GM12878 (cell line): ENCODE measurements around the gene HEPACAM.

Experiments used
- BACH1 ChIP-seq: fragments of 450-650 bp; IDR thresholded peaks from 2 replicates; pipeline ENCODE4 v1.6.1; 2017; ENCODE audit warnings: mild to moderate bottlenecking, borderline replicate concordance
- BCL11A ChIP-seq: IDR thresholded peaks from 2 replicates; pipeline ENCODE4 v1.6.1; 2011; ENCODE audit warnings: low read depth, low read length
- BRCA1 ChIP-seq: IDR thresholded peaks from 2 replicates; pipeline ENCODE4 v1.6.1; 2011; ENCODE audit warnings: low read depth, low read length, improper control_type of control experiment
- CREB1 ChIP-seq: IDR thresholded peaks from 2 replicates; pipeline ENCODE4 v1.6.1; 2012; ENCODE audit warnings: low read depth, mild to moderate bottlenecking, inconsistent platforms
- FOXK2 ChIP-seq: fragments of 450-650 bp; IDR thresholded peaks from 2 replicates; pipeline ENCODE4 v1.6.1; 2017; ENCODE audit warnings: mild to moderate bottlenecking, moderate library complexity
- HDAC2 ChIP-seq: fragments of 200-600 bp; sonication (generic); IDR thresholded peaks from 2 replicates; pipeline ENCODE4 v1.6.1; 2017
- HDAC6 ChIP-seq: fragments of 200-600 bp; sonication (generic); IDR thresholded peaks from one replicate; pipeline ENCODE4 v1.8.0; 2017; ENCODE audit warnings: antibody characterized with exemption; ENCODE audit not compliant: unreplicated experiment
- MEF2A ChIP-seq: IDR thresholded peaks from 2 replicates; pipeline ENCODE4 v1.6.1; 2011; ENCODE audit warnings: low read depth, mild to moderate bottlenecking, low read length, moderate library complexity; ENCODE audit not compliant: insufficient read depth
- POLR2A ChIP-seq: IDR thresholded peaks from 2 replicates; pipeline ENCODE4 v1.6.1; 2011; ENCODE audit warnings: low read depth, mild to moderate bottlenecking, low read length
- RAD21 ChIP-seq: IDR thresholded peaks from 2 replicates; pipeline ENCODE4 v1.6.1; 2011; ENCODE audit warnings: mild to moderate bottlenecking, low read depth, low read length, moderate library complexity; ENCODE audit not compliant: insufficient read depth
- TF ChIP-seq, protein P1 (sequence below): fragments of 450-650 bp; IDR thresholded peaks from 2 replicates; pipeline ENCODE4 v1.6.1; 2017; ENCODE audit warnings: mild to moderate bottlenecking
- TF ChIP-seq, protein P2 (sequence below), 3 experiments: IDR thresholded peaks in 2 of 3; conservative IDR thresholded peaks in 1 of 3; 2 replicates each; pipeline ENCODE4 v1.5.1; 2011; ENCODE audit warnings: low read depth in 3 of 3, low read length in 3 of 3, mild to moderate bottlenecking in 3 of 3, control low read depth in 2 of 3, moderate library complexity in 2 of 3, inconsistent platforms in 1 of 3, mixed read lengths in 1 of 3; ENCODE audit not compliant: control insufficient read depth in 2 of 3, insufficient read depth in 1 of 3; ENCODE audit errors: extremely low read depth in 1 of 3

GRCh38 chr11:124890683-124891372 lies 45.0 kb downstream of the HEPACAM start:
- TF ChIP-seq POLR2A = no peak
- TF ChIP-seq, protein P1, sequence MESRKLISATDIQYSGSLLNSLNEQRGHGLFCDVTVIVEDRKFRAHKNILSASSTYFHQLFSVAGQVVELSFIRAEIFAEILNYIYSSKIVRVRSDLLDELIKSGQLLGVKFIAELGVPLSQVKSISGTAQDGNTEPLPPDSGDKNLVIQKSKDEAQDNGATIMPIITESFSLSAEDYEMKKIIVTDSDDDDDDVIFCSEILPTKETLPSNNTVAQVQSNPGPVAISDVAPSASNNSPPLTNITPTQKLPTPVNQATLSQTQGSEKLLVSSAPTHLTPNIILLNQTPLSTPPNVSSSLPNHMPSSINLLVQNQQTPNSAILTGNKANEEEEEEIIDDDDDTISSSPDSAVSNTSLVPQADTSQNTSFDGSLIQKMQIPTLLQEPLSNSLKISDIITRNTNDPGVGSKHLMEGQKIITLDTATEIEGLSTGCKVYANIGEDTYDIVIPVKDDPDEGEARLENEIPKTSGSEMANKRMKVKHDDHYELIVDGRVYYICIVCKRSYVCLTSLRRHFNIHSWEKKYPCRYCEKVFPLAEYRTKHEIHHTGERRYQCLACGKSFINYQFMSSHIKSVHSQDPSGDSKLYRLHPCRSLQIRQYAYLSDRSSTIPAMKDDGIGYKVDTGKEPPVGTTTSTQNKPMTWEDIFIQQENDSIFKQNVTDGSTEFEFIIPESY = no peak
- no peak for TF ChIP-seq BCL11A
- no peak for TF ChIP-seq MEF2A
- TF ChIP-seq, protein P2, sequence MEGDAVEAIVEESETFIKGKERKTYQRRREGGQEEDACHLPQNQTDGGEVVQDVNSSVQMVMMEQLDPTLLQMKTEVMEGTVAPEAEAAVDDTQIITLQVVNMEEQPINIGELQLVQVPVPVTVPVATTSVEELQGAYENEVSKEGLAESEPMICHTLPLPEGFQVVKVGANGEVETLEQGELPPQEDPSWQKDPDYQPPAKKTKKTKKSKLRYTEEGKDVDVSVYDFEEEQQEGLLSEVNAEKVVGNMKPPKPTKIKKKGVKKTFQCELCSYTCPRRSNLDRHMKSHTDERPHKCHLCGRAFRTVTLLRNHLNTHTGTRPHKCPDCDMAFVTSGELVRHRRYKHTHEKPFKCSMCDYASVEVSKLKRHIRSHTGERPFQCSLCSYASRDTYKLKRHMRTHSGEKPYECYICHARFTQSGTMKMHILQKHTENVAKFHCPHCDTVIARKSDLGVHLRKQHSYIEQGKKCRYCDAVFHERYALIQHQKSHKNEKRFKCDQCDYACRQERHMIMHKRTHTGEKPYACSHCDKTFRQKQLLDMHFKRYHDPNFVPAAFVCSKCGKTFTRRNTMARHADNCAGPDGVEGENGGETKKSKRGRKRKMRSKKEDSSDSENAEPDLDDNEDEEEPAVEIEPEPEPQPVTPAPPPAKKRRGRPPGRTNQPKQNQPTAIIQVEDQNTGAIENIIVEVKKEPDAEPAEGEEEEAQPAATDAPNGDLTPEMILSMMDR (IDR thresholded peaks at IDR 0.05 in 2 of 3, conservative IDR thresholded peaks at IDR 0.05 in 1 of 3; ENCODE audit: control insufficient read depth in 2 of 3, extremely low read depth in 1 of 3, insufficient read depth in 1 of 3, low read depth in 3 of 3, low read length in 3 of 3) = no peak
- TF ChIP-seq BRCA1 = no peak
- no peak for TF ChIP-seq HDAC6
- no peak for TF ChIP-seq FOXK2
- no peak for TF ChIP-seq HDAC2
- TF ChIP-seq CREB1 = no peak
- no peak for TF ChIP-seq RAD21
- TF ChIP-seq BACH1 = no peak
